Psoas muscle (tissue), 8 donors: ENCODE results near the gene LIN54. TPM values are rescaled to one million over a fixed set of nuclear protein-coding genes. Genes with fewer than 3 reads are reported as not detected.

Source experiments
- ATAC-seq, 4 donors: fragments of 200-7000 bp; cut with Tn5 transposase; one replicate each; pipeline ENCODE4 v1.9.1; 2020; ENCODE audit warnings: moderate library complexity in 3 of 4, mild to moderate bottlenecking in 2 of 4
- DNase-seq, 2 donors: peaks; one replicate each; pipeline ENCODE4 v3.0.0-alpha.2; 2020
- H3K27ac ChIP-seq: fragments of 200-600 bp; one replicate; pipeline ENCODE4 v1.8.0; 2022
- H3K27me3 ChIP-seq, 3 donors: fragments of 200-600 bp in 1 of 3; one replicate each; pipeline versions ENCODE4 v1.6.1 to v1.8.0; 2013 to 2022; ENCODE audit warnings: low read length in 2 of 3, mild to moderate bottlenecking in 2 of 3, moderate library complexity in 1 of 3; ENCODE audit not compliant: insufficient read depth in 3 of 3
- H3K36me3 ChIP-seq, 2 donors: fragments of 200-600 bp in 1 of 2; one replicate each; pipeline versions ENCODE4 v1.6.1 to v1.8.0; 2013 to 2022; ENCODE audit warnings: low read depth in 1 of 2, mild to moderate bottlenecking in 1 of 2, moderate library complexity in 1 of 2; ENCODE audit not compliant: insufficient read depth in 1 of 2
- H3K4me1 ChIP-seq: fragments of 200-600 bp; one replicate; pipeline ENCODE4 v1.8.0; 2022
- H3K4me3 ChIP-seq: fragments of 200-600 bp; one replicate; pipeline ENCODE4 v1.8.0; 2022; ENCODE audit warnings: mild to moderate bottlenecking
- H3K9me3 ChIP-seq: fragments of 200-600 bp; one replicate; pipeline ENCODE4 v1.8.0; 2022
- CTCF ChIP-seq: fragments of 200-600 bp; IDR thresholded peaks from one replicate; pipeline ENCODE4 v1.8.0; 2022; ENCODE audit warnings: antibody characterized with exemption
- WGBS, 3 donors: extraction: QIAGEN DNeasy Blood & Tissue Kit; methylation state at CpG; one replicate each; pipeline versions ENCODE4 v1.1.6 to v1.1.7; 2013; 5-methylcytosine and 5-hydroxymethylcytosine counted together
- intact Hi-C, 2 donors: fragments of 100-400 bp; cut with DNase I; formaldehyde crosslinking; loops; one replicate each; pipeline versions ENCODE4 v1.11.0 to v1.14.2; 2022
- polyA plus RNA-seq, 3 donors: library from polyadenylated mRNA; stranded (reverse); fragments of 200-250 nt; gene quantifications; one replicate each; pipeline ENCODE4 v1.2.3, GENCODE V29; 2013
- total RNA-seq, 4 donors: library from RNA; stranded (reverse); fragmentation: NEBNext Ultra II Directional in 2 of 4; extraction: Animal tissue kit (Norgen Biotek cat#: 25700) in 2 of 4; gene quantifications; one replicate each; pipeline versions ENCODE4 v1.2.1 to v1.2.4, GENCODE V29; 2021 to 2023
- donor health status: healthy with polysubstance abuse.
- donor health status: DM: no; HTN: no; CAD: no; lungs with moderate emphysema.
- donor health status: Bipolar disorder and iron deficiency.
- donor health status: healthy.
- donor health status: DM: yes; HTN: yes; CAD: no.
- donor health status: DM: no; HTN: no; CAD: no.
- donor health status: DM: no; HTN: no; CAD: no.
- donor health status: DM: yes; HTN: yes; CAD: no.

LIN54 gene
- total and polyA plus RNA-seq, 7 donors: 4.9 to 14.7 (median 8.1) TPM

GRCh38 chr4:82896755-82897154 lies 113.9 kb downstream of the LIN54 start:
- H3K27me3 ChIP-seq: no peaks in the 10 kb centered on the region
- DNase-seq (no peak), ATAC-seq (no peak)
- no peaks in the 10 kb centered on the region for H3K9me3 ChIP-seq
- no peak for TF ChIP-seq CTCF
- intact Hi-C loops: loop anchor here in 1 of 2 donors (5.0 to 10.0 kb wide), 3 partner anchors 138 to 522 kb away; partner anchors contain the start of genes COPS4, COQ2 and HNRNPD
- no peak overlapping the region for H3K27ac ChIP-seq
- 72 to 88% (median 86%) methylated on average over 1 of the region's 1 CpG for WGBS, 3 donors
- H3K4me3 ChIP-seq: no peak overlapping the region
- H3K36me3 ChIP-seq: peaks cover 5 to 52% of the 10 kb centered on the region in 2 donors
- peaks cover 35% of the 10 kb centered on the region for H3K4me1 ChIP-seq

GRCh38 chr4:82893942-82894341 lies 116.7 kb downstream of the LIN54 start:
- Histone ChIP-seq H3K4me3 (no peak overlapping the region), H3K4me1 (peaks cover 37% of the 10 kb centered on the region), H3K27me3 (no peaks in the 10 kb centered on the region), H3K9me3 (no peaks in the 10 kb centered on the region), H3K36me3 (peaks cover 5 to 52% of the 10 kb centered on the region in 2 donors), H3K27ac (no peak overlapping the region)
- WGBS, 3 donors: 90 to 98% (median 90%) methylated on average over 3 of the region's 3 CpGs
- intact Hi-C loops: loop anchor here (5.0 to 10.0 kb wide), 3 partner anchors 118 to 519 kb away; partner anchors contain the start of genes COPS4 (in 1 of the 2), HNRNPD (in 1 of the 2) and LIN54 (in 1 of the 2)
- DNase-seq (no peak), ATAC-seq (no peak)
- TF ChIP-seq CTCF: no peak

GRCh38 chr4:82892467-82892802 lies 118.2 kb downstream of the LIN54 start:
- intact Hi-C loops: loop anchor here (5.0 to 10.0 kb wide), 3 partner anchors 120 to 518 kb away; partner anchors contain the start of genes COPS4 (in 1 of the 2), HNRNPD (in 1 of the 2) and LIN54 (in 1 of the 2)
- H3K4me3 ChIP-seq: no peak overlapping the region
- peaks cover 29% of the 10 kb centered on the region for H3K4me1 ChIP-seq
- no peak overlapping the region for H3K27ac ChIP-seq
- no peak for ATAC-seq
- no peak for TF ChIP-seq CTCF
- DNase-seq: no peak
- H3K27me3 ChIP-seq: no peaks in the 10 kb centered on the region
- 68 to 78% (median 69%) methylated on average over 1 of the region's 1 CpG for WGBS, 3 donors
- peaks cover 5 to 48% of the 10 kb centered on the region in 2 donors for H3K36me3 ChIP-seq
- no peaks in the 10 kb centered on the region for H3K9me3 ChIP-seq

- H3K9me3 ChIP-seq: no peaks in the 10 kb centered on the region
- peak overlapping the region; percentile 86 for H3K27ac ChIP-seq
- ATAC-seq: no peak
- TF ChIP-seq CTCF: no peak
- H3K4me3 ChIP-seq: peak overlapping the region; percentile 66
- intact Hi-C loops: loop anchor here (1.0 to 10.0 kb wide), 4 partner anchors 8 to 517 kb away; partner anchors contain the start of genes COPS4 (in 1 of the 2), HNRNPD (in 1 of the 2), LIN54 (in 1 of the 2) and THAP9 (in 1 of the 2)
- no peaks in the 10 kb centered on the region for H3K27me3 ChIP-seq
- no peak for DNase-seq
- H3K36me3 ChIP-seq: peaks cover 5 to 43% of the 10 kb centered on the region in 2 donors
- WGBS, 3 donors: 26 to 28% (median 28%) methylated on average over 7 of the region's 7 CpGs
- H3K4me1 ChIP-seq: peaks cover 26% of the 10 kb centered on the region
Measured at GRCh38 chr4:82891707-82892466, 118.7 kb downstream of the LIN54 start.
